Hippocampal formation (tissue), 2 donors: Measurements from ENCODE around the gene PSME1.
A peak's percentile ranks its signal among the peaks of the same experiment; 100 is the strongest.

Experiments used
- DNase-seq, 2 donors: peaks; one replicate each; lab custom pipeline; 2025; lab: John Stamatoyannopoulos, UW

PSME1 gene

GRCh38 chr14:24130380-24130716 is 5.6 kb upstream of the PSME1 start, which contains the start of gene FITM1:
TSS of gene FITM1 (plus strand) at chr14:24130659. CDS start at chr14:24131564, 905 bp downstream.
- DNase-seq: no peak

DNA sequence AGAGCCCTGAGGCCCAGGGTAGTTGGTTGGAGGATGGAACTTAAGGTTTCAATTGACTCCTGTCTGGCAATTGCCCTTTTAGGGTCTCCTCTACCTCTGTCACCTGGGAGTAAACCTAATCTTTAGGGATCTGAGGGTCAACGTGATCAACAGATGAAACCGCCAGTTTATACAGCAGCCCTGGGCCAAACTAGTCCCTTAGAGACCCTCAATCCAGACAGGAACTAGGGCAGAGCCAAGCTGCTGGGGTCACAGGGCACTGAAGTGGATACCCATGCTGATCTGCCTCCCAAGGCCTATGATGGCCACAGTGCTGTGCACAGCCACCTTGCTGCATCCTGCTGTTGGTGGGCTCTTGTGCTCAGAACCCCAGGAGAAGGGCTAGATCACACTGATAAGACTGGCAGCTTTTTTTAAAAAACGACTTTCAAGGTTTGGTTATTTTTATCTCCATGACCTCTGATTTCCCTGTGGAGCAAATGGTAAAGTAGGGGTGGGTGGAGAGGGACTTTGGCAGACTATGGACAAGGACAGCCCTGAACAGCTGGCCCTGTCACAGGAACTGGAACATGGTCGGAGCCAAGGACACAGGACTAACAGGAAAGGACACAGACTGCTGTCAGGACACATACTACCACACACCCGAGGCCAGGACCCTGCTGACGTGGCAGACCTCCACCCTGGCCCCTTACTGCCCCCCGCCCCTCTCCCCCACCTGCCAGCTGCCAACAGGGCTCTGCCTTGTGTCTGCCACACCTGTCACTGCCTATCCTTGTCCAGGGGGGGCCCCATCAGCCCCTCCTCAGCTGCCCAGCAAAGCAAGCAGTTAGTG is 5.1 kb upstream of the PSME1 start:
- no peak for DNase-seq

DNA sequence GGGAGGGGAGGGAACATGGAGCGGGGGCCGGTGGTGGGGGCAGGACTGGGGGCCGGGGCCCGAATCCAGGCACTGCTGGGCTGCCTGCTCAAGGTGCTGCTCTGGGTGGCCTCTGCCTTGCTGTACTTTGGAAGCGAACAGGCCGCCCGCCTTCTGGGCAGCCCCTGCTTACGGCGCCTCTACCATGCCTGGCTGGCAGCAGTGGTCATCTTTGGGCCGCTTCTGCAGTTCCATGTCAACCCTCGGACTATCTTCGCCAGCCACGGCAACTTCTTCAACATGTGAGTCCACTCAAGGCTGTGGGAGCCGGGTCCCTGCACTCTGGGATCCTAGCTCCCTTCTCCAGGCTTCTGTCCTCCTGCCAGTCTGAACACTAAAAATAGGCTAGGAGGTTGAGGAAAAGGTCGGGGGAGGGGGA is 4.4 kb upstream of the PSME1 start:
- DNase-seq: no peak

DNA sequence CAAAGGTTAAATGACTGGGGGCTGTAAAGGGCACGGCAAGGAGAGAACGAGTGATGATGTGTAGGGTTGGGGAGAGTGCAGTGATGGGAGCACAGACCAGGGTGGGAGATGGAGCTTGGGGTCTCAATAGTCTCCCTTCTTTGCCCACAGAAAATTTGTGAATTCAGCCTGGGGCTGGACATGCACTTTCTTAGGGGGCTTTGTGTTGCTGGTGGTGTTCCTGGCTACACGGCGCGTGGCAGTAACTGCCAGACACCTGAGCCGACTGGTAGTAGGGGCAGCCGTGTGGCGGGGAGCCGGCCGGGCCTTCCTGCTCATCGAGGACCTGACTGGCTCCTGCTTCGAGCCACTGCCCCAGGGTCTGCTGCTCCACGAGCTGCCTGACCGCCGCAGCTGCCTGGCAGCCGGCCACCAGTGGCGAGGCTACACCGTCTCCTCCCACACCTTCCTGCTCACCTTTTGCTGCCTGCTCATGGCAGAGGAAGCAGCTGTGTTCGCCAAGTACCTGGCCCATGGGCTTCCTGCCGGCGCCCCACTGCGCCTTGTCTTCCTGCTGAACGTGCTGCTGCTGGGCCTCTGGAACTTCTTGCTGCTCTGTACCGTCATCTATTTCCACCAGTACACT is 3.8 kb upstream of the PSME1 start:
- no peak for DNase-seq

- DNase-seq: no peak
Observed at GRCh38 chr14:24132976-24133375, 3.0 kb upstream of the PSME1 start.

DNA sequence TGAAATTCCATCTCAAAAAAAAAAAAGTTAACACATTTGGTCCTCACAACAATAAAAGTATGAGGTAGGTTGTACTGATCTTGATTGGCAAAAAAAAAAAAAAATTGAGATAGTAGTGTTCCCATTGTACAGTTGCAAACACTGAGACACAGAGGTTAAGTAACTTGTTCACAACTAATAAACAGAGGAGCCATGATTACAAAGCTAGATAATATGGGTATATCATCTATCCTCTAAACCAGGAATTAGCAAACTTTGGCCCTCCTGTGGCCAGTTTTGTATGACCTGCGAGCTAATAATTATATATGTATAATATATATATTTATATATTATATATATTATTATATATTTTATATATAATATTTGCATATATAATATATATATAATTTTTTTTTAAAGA is 2.3 kb upstream of the PSME1 start:
- no peak for DNase-seq

DNA sequence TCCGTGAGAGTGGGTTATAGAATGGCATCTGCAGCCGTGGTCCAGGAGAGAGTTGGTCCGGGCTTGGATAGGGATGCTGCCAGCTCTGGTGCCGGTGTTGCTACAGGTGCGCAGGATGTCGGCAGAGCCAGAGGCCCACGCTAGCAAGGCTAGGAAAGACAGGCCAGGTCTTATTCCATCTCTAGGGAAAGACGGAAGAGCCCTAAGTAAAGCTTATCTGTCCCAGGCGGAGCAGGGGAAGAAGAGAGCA is 485 bp upstream of the PSME1 start:
- no peak for DNase-seq

GRCh38 chr14:24136684-24137528 is 912 bp downstream of the PSME1 start:
- no peak for DNase-seq

DNA sequence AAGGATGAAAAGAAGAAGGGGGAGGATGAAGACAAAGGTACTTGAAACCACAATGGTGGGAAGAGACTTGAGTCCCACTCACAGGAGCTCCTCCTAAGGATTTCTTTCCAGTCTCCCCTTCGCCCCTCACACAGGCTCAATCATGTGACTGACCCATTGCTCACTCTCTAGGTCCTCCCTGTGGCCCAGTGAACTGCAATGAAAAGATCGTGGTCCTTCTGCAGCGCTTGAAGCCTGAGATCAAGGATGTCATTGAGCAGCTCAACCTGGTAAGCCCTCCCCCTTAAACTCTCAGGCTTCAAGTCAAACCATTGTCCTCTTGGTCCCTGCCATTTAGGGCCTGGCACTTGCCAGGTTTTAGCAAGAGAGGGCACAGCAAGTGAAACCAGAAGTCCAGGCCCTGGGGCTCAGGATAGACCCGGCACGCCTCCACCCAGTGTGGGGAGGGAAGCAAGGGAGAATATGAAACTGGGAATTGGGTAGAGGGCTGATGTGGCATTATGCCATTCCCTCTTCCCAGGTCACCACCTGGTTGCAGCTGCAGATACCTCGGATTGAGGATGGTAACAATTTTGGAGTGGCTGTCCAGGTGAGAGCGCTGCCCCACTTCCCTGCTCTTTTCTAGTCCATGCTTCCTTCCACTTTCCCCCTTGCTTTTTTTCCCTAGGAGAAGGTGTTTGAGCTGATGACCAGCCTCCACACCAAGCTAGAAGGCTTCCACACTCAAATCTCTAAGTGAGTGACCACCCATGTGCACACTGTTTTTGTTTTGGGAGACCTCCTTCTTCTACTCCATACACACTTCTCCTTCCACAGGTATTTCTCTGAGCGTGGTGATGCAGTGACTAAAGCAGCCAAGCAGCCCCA is 1.8 kb downstream of the PSME1 start:
- DNase-seq: no peak

DNA sequence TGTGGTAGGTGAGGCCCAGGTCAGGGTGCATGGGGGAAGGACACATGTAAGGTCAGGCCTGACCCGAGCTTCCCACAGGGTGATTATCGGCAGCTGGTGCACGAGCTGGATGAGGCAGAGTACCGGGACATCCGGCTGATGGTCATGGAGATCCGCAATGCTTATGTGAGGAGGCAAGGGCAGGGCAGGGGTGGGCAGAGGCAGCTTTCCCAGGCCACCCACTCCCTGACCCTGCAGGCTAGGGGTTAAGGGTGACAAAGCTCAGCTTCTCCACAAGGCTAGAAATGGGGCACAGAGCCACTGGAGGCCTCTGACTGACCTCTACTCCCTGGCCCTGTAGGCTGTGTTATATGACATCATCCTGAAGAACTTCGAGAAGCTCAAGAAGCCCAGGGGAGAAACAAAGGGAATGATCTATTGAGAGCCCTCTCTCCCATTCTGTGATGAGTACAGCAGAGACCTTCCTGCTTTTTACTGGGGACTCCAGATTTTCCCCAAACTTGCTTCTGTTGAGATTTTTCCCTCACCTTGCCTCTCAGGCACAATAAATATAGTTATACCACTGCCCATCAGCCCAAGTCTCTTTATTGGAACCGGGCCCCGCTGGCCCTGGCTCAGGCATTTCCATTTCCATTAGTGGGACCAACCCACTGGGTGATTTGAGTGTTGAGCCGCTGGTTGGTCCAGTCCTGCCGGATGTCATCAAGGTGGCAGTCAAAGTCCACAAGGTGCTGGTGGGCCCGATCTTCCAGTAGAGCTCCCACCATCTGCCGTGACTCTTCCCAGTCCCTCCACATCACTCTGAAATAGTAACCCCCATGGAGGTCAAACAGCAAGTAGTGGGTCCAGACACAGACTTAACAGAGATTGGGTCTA is 2.6 kb downstream of the PSME1 start:
- no peak for DNase-seq

DNA sequence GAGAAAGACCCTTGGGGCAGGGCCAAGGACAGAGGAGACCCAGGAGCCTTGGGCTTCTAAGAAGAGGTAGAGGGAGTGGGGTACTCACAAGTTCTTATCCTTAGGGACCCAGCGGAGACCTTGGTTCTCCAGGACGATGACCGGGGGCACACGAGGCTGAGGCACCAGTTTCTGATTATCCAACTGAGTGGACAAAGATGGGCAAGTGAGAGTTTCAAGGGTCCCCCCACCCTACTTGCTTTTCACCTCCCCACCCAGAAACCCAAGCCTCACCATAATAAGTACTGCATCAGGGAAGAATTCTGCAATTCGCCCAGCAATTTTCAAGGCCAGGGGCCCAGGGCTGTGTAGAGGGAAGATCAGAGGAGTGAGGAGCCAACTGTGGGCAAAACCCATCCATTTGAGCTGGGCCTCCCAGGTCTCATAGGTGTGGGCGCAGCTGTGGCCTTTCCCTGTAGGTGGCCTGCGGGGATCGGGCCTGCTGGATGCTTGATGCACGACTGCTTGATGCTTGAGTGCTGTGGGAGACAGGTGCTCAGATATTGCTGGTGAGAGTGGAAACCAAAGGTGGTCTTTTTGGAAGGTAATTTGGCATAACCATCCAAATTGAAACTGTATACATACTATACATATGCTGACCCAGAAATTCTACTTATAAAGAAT is 3.4 kb downstream of the PSME1 start:
- DNase-seq: no peak

- DNase-seq: peak; percentile 98 to 99
Observed at GRCh38 chr14:24141097-24141880, 5.3 kb downstream of the PSME1 start, which contains the start of gene EMC9. TSS of gene EMC9 (minus strand) at chr14:24141591. CDS start at chr14:24141304, 287 bp downstream.

DNA sequence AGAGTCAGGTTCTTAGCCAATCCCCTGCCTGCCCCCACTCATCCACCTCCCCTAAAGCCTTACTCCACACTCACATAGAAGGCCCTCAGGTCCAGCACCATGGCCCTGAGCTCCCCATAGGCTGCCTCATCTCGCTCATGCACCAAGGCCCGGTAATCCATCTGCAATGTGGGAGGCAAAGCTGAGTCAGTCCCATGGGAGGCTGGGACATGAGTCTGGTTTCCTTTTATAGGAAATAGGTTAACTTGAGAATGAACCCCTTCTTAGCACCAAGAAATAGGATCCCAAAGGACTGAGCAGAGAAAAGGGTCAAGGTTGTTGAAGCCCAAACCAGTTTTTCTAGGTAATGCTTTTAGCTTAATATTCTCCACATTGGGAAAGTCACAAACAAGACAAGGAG is 7.5 kb downstream of the PSME1 start:
- DNase-seq: no peak

DNA sequence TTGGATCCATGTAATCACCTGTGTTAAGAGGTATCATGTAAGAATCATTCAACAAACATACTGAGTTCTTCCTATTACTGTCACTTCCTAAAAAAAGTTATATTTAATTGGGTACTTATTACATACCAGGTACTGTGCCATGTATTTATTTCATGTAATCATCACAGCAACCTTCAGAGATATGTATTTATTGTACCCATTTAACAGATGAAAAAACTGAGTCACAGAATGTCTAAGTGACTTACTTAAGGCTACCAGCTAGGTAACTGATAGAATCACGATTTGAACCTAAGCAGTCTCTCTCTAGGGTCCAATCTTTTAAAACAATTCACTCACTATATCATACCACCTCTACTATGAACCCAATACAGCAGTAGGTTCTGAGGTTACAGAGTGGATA is 8.5 kb downstream of the PSME1 start:
- no peak for DNase-seq

DNA sequence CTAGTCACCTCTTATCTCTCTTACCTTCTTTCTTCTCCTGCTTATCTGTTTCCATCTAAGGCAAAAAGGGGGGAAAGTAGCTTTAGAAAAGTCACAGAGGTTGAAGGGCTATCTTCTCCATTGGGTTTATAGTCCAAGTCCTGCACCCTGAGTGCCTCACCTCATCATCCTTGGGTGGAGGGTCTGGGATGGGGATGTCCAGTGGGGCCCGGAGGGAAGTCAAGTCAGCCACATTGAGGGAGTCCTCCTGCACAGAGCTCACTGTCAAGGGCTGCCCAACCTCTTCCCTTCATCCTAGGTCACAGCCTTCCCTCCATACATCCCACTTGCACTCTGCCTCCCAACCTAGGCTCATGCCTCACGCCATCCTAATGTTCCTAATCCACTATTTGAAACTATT is 9.2 kb downstream of the PSME1 start:
- DNase-seq: no peak

- no peak for DNase-seq
Observed at GRCh38 chr14:24145690-24146452, 9.9 kb downstream of the PSME1 start.

- peak; percentile 81 to 84 for DNase-seq
Observed at GRCh38 chr14:24146453-24146977, 10.5 kb downstream of the PSME1 start, which contains the start of gene PSME2. TSS of gene PSME2 (minus strand) at chr14:24146610. CDS start at chr14:24146581, 29 bp downstream.
